GM23338 (cell line): ENCODE results near the gene DHRS13. TPM values are rescaled to one million over a fixed set of nuclear protein-coding genes. Genes with fewer than 3 reads are reported as not detected.

ENCODE experiments used
- ATAC-seq: fragments of 200-7000 bp; cut with Tn5 transposase; 3 replicates; pipeline ENCODE4 v1.9.1; 2020
- DNase-seq: peaks from one replicate; pipeline ENCODE4 v3.0.0-alpha.2; 2015; ENCODE audit warnings: low spot score
- H2AFZ ChIP-seq: fragments of 200-600 bp; sonication (generic); 2 replicates; pipeline ENCODE4 v1.8.0; 2016; ENCODE audit warnings: antibody characterized with exemption, mild to moderate bottlenecking, moderate library complexity
- H3F3A ChIP-seq: fragments of 200-600 bp; sonication (generic); replicated peaks from 2 replicates; pipeline ENCODE4 v1.8.0; 2017; ENCODE audit warnings: antibody characterized with exemption, mixed run types, low read depth
- H3K27ac ChIP-seq: fragments of 200-600 bp; sonication (generic); 2 replicates; pipeline ENCODE4 v1.6.1; 2016; ENCODE audit warnings: low read depth
- H3K27me3 ChIP-seq: fragments of 200-600 bp; sonication (generic); 2 replicates; pipeline ENCODE4 v1.8.0; 2016; ENCODE audit warnings: mild to moderate bottlenecking, mixed run types, moderate library complexity; ENCODE audit not compliant: insufficient read depth
- H3K36me3 ChIP-seq: fragments of 200-600 bp; sonication (generic); 2 replicates; pipeline ENCODE4 v1.8.0; 2016; ENCODE audit warnings: mild to moderate bottlenecking; ENCODE audit not compliant: insufficient read depth
- H3K4me1 ChIP-seq: fragments of 200-600 bp; sonication (generic); 2 replicates; pipeline ENCODE4 v1.8.0; 2016; ENCODE audit warnings: mild to moderate bottlenecking, moderate library complexity; ENCODE audit not compliant: insufficient read depth
- H3K4me2 ChIP-seq: fragments of 200-600 bp; sonication (generic); 2 replicates; pipeline ENCODE4 v1.7.1; 2017; ENCODE audit warnings: mixed run types
- H3K4me3 ChIP-seq: fragments of 200-600 bp; sonication (generic); 2 replicates; pipeline ENCODE4 v1.6.1; 2016; ENCODE audit warnings: mixed run types
- H3K79me2 ChIP-seq: fragments of 200-600 bp; sonication (generic); replicated peaks from 2 replicates; pipeline ENCODE4 v1.8.0; 2017; ENCODE audit warnings: mild to moderate bottlenecking; ENCODE audit not compliant: insufficient read depth
- H3K9me2 ChIP-seq: fragments of 200-600 bp; sonication (generic); 2 replicates; pipeline ENCODE4 v1.8.0; 2017; ENCODE audit not compliant: insufficient read depth
- H4K20me1 ChIP-seq: fragments of 200-600 bp; sonication (generic); replicated peaks from 2 replicates; pipeline ENCODE4 v1.8.0; 2017; ENCODE audit warnings: mild to moderate bottlenecking; ENCODE audit not compliant: insufficient read depth
- H3K27ac Mint-ChIP-seq: 2 replicates; pipeline ENCODE4 v1.8.0; 2020; ENCODE audit warnings: inconsistent platforms, mild to moderate bottlenecking, moderate library complexity, mixed read lengths
- H3K27me3 Mint-ChIP-seq: 3 replicates; pipeline ENCODE4 v1.8.0; 2022; ENCODE audit warnings: low read depth, mild to moderate bottlenecking, moderate library complexity, mixed read lengths, inconsistent platforms; ENCODE audit not compliant: insufficient read depth, poor library complexity
- H3K36me3 Mint-ChIP-seq: 3 replicates; pipeline ENCODE4 v1.8.0; 2021; ENCODE audit warnings: low read depth, mild to moderate bottlenecking, inconsistent platforms, moderate library complexity, mixed read lengths
- H3K4me1 Mint-ChIP-seq: 3 replicates; pipeline ENCODE4 v1.8.0; 2020; ENCODE audit warnings: mild to moderate bottlenecking, inconsistent platforms, mixed read lengths
- H3K4me3 Mint-ChIP-seq: 3 replicates; pipeline ENCODE4 v1.8.0; 2021; ENCODE audit warnings: moderate library complexity, mild to moderate bottlenecking, inconsistent platforms, mixed read lengths
- H3K9me3 Mint-ChIP-seq: 3 replicates; pipeline ENCODE4 v1.8.0; 2020; ENCODE audit warnings: moderate library complexity, mild to moderate bottlenecking, inconsistent platforms, mixed read lengths
- CREB1 ChIP-seq: fragments of 250-450 bp; sonication (Bioruptor Pico); IDR thresholded peaks from 2 replicates; pipeline ENCODE4 v1.5.0; 2020; ENCODE audit warnings: low read depth, mild to moderate bottlenecking, moderate library complexity
- STAT1 ChIP-seq: IDR thresholded peaks from one replicate; pipeline ENCODE4 v1.6.1; 2016; ENCODE audit warnings: antibody characterized with exemption; ENCODE audit not compliant: unreplicated experiment
- ZNF114 ChIP-seq: fragments of 250-450 bp; sonication (Bioruptor Pico); IDR thresholded peaks from 2 replicates; pipeline ENCODE4 v1.5.0; 2020; ENCODE audit warnings: mild to moderate bottlenecking, moderate library complexity
- polyA plus RNA-seq: library from polyadenylated mRNA; unstranded; fragments of >200 nt; fragmentation: Nextera tagmentation; extraction: Ambion mirVana; gene quantifications from 2 replicates; pipeline ENCODE4 v1.2.1, GENCODE V29; 2016
- total RNA-seq: library from RNA; depleted of rRNA; stranded (reverse); fragments of >200 nt; shearing (Covaris generic); gene quantifications from 2 replicates; pipeline ENCODE4 v1.2.3, GENCODE V29; 2014
- TF ChIP-seq, protein P1 (sequence below): fragments of 250-450 bp; sonication (Bioruptor Pico); IDR thresholded peaks from 2 replicates; pipeline ENCODE4 v1.5.0; 2020; ENCODE audit warnings: mild to moderate bottlenecking, moderate library complexity
- TF ChIP-seq, protein P2 (sequence below): IDR thresholded peaks from 2 replicates; pipeline ENCODE4 v1.6.1; 2016; ENCODE audit warnings: antibody characterized with exemption
- TF ChIP-seq, protein P3 (sequence below), 2 experiments: fragments of 200-600 bp in 1 of 2; sonication (generic) in 1 of 2; conservative IDR thresholded peaks; 2 replicates each; pipeline versions ENCODE4 v1.5.1 to v1.6.1; 2016 to 2017; ENCODE audit warnings: antibody characterized with exemption in 2 of 2, low read depth in 2 of 2, mild to moderate bottlenecking in 2 of 2, moderate library complexity in 1 of 2

DHRS13 gene
- total and polyA plus RNA-seq, 2 experiments from 2014 or later, result 5.4 to 34.2 TPM

DNA sequence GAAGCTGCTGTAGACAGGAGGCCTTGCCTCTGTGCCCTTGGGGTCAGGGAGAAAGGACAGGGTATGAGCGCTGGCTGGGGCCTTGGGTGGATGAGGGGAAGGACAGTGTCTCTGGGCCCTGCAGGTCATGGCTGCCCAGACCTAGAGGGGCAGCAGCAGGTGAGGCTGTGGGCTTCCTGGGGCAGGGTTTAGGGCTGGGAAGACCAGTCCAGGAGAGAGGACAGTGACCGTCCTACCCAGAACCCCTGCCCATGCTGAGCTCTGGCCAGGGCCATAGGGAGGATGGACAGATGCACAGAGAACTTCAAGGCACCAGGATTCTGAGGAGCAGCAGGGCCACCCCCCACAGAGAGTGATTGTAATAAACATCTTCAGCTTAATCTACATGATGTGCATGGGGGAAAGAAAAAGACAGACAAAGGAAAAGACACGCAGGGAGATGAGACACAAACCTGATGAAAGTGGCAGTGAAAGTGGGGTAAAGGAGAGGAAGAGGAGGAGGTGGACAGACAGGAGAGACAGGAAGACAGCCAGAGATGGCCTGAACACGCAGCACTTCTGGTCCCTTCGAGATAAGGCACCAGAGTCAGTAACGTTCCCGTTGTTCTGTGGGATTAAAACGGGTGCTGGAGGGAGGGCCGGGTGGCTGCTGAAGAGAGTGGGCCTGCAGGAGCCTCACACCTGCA is 22.9 kb downstream of the DHRS13 start (continued):
- TF ChIP-seq, protein P1, sequence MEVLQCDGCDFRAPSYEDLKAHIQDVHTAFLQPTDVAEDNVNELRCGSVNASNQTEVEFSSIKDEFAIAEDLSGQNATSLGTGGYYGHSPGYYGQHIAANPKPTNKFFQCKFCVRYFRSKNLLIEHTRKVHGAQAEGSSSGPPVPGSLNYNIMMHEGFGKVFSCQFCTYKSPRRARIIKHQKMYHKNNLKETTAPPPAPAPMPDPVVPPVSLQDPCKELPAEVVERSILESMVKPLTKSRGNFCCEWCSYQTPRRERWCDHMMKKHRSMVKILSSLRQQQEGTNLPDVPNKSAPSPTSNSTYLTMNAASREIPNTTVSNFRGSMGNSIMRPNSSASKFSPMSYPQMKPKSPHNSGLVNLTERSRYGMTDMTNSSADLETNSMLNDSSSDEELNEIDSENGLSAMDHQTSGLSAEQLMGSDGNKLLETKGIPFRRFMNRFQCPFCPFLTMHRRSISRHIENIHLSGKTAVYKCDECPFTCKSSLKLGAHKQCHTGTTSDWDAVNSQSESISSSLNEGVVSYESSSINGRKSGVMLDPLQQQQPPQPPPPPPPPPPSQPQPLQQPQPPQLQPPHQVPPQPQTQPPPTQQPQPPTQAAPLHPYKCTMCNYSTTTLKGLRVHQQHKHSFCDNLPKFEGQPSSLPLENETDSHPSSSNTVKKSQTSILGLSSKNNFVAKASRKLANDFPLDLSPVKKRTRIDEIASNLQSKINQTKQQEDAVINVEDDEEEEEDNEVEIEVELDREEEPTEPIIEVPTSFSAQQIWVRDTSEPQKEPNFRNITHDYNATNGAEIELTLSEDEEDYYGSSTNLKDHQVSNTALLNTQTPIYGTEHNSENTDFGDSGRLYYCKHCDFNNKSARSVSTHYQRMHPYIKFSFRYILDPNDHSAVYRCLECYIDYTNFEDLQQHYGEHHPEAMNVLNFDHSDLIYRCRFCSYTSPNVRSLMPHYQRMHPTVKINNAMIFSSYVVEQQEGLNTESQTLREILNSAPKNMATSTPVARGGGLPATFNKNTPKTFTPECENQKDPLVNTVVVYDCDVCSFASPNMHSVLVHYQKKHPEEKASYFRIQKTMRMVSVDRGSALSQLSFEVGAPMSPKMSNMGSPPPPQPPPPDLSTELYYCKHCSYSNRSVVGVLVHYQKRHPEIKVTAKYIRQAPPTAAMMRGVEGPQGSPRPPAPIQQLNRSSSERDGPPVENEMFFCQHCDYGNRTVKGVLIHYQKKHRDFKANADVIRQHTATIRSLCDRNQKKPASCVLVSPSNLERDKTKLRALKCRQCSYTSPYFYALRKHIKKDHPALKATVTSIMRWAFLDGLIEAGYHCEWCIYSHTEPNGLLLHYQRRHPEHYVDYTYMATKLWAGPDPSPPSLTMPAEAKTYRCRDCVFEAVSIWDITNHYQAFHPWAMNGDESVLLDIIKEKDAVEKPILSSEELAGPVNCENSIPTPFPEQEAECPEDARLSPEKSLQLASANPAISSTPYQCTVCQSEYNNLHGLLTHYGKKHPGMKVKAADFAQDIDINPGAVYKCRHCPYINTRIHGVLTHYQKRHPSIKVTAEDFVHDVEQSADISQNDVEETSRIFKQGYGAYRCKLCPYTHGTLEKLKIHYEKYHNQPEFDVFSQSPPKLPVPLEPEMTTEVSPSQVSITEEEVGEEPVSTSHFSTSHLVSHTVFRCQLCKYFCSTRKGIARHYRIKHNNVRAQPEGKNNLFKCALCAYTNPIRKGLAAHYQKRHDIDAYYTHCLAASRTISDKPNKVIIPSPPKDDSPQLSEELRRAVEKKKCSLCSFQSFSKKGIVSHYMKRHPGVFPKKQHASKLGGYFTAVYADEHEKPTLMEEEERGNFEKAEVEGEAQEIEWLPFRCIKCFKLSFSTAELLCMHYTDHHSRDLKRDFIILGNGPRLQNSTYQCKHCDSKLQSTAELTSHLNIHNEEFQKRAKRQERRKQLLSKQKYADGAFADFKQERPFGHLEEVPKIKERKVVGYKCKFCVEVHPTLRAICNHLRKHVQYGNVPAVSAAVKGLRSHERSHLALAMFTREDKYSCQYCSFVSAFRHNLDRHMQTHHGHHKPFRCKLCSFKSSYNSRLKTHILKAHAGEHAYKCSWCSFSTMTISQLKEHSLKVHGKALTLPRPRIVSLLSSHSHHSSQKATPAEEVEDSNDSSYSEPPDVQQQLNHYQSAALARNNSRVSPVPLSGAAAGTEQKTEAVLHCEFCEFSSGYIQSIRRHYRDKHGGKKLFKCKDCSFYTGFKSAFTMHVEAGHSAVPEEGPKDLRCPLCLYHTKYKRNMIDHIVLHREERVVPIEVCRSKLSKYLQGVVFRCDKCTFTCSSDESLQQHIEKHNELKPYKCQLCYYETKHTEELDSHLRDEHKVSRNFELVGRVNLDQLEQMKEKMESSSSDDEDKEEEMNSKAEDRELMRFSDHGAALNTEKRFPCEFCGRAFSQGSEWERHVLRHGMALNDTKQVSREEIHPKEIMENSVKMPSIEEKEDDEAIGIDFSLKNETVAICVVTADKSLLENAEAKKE (CRISPR knock-in tag), result no peak
- TF ChIP-seq, protein P2, sequence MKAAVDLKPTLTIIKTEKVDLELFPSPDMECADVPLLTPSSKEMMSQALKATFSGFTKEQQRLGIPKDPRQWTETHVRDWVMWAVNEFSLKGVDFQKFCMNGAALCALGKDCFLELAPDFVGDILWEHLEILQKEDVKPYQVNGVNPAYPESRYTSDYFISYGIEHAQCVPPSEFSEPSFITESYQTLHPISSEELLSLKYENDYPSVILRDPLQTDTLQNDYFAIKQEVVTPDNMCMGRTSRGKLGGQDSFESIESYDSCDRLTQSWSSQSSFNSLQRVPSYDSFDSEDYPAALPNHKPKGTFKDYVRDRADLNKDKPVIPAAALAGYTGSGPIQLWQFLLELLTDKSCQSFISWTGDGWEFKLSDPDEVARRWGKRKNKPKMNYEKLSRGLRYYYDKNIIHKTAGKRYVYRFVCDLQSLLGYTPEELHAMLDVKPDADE, result no peak
- no peak for TF ChIP-seq STAT1
- TF ChIP-seq CREB1 (CRISPR knock-in tag), result no peak

DNA sequence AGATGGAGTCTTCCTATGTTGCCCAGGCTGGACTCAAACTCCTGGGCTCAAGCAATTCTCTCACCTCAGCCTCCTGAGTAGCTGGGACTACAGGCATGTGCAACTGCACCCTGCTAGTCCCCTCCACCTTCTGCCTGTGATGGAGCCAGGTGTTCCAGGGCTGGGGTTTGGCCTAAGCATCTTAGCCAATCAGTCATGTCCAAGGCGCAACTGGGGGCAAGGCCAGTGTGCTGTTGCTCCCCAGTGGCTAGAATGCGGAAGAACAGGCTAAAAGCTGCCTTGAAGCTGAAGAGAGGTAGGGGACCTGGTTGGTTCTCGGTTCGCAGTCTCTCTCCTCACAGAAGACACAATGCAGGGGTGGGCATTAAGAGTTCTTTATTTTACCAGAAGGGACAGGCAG is 23.9 kb downstream of the DHRS13 start:
- no peak for TF ChIP-seq ZNF114 (CRISPR knock-in tag)
- TF ChIP-seq, protein P3, sequence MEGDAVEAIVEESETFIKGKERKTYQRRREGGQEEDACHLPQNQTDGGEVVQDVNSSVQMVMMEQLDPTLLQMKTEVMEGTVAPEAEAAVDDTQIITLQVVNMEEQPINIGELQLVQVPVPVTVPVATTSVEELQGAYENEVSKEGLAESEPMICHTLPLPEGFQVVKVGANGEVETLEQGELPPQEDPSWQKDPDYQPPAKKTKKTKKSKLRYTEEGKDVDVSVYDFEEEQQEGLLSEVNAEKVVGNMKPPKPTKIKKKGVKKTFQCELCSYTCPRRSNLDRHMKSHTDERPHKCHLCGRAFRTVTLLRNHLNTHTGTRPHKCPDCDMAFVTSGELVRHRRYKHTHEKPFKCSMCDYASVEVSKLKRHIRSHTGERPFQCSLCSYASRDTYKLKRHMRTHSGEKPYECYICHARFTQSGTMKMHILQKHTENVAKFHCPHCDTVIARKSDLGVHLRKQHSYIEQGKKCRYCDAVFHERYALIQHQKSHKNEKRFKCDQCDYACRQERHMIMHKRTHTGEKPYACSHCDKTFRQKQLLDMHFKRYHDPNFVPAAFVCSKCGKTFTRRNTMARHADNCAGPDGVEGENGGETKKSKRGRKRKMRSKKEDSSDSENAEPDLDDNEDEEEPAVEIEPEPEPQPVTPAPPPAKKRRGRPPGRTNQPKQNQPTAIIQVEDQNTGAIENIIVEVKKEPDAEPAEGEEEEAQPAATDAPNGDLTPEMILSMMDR (conservative IDR thresholded peaks at IDR 0.05; ENCODE audit: low read depth in 2 of 2), result peak; percentile 74 to 92
- ATAC-seq, result peak; percentile 98
- Mint-ChIP-seq H3K9me3 (peaks cover 11% of the 10 kb centered on the region; the same call in 2 of the 3 replicates), H3K36me3 (peaks cover 56% of the 10 kb centered on the region), H3K4me1 (peaks cover 5% of the 10 kb centered on the region), H3K4me3 (no peak overlapping the region), H3K27ac (peak overlapping the region; percentile 81), H3K27me3 (peaks cover 5% of the 10 kb centered on the region)
- Histone ChIP-seq H3F3A (no peaks in the 10 kb centered on the region), H3K9me2 (no peaks in the 10 kb centered on the region), H3K36me3 (no peaks in the 10 kb centered on the region; the same call in 1 of the 2 replicates), H3K4me1 (no peaks in the 10 kb centered on the region), H4K20me1 (no peaks in the 10 kb centered on the region), H3K27ac (no peak overlapping the region), H2AFZ (no peak overlapping the region), H3K27me3 (no peaks in the 10 kb centered on the region), H3K4me2 (no peak overlapping the region), H3K79me2 (no peaks in the 10 kb centered on the region), H3K4me3 (no peak overlapping the region)
- peak; percentile 95 for DNase-seq
